HG03565 (cell line): Measurements from ENCODE around the gene NET1.
"Not testable (repeated sequence)": the region's sequence is repeated elsewhere in the genome, so short reads cannot be mapped to it uniquely, and the experiment has no call there.

Source experiments
- ATAC-seq: cut with Tn5 transposase; IDR thresholded peaks from one replicate; pipeline ENCODE4 v1.9.1; 2021; ENCODE audit warnings: mild to moderate bottlenecking, moderate library complexity; ENCODE audit not compliant: unreplicated experiment

NET1 gene

DNA sequence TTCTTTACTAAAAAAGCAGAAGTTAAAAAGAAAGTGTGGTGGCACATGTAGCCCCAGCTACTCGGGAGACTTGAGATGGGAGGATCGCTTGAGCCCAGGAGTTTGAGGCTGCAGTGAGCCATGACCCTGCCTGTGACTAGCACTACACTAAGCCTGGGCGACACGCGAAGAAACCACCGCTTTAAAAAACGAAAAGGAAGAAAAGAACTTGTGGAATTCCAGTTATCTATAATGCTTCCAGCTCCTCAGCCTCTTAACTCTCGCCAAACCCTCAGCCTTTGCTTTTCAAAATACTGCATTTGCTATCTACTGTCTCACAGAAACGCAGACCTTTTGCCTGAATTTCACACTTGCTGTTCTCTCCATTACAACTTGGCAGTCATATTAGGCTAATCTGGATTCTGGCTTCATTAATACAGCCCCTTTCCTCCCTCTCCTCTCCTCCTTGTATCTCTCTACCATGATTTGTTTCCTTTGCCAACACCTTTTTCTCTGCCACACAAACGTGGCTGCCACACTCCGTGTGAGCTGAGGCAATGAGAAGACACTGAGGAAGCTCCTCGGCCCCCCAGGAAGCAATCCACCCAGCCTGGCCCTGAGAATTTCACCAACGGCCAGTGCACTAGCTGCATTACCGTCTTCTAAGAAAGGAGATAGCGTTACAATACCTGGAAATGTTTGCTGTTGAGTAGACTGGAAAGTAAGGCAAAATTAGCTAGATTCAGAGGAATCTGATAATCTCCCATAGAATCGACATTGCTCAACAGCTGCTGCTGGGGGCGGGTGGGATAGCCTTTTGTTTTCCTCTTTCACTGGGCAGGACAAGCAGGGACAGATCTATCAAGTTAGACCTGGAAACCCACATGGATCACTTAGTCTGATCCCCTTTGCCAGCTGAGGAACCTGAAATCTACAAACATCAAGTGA is 49.8 kb downstream of the NET1 start:
- no peak for ATAC-seq

DNA sequence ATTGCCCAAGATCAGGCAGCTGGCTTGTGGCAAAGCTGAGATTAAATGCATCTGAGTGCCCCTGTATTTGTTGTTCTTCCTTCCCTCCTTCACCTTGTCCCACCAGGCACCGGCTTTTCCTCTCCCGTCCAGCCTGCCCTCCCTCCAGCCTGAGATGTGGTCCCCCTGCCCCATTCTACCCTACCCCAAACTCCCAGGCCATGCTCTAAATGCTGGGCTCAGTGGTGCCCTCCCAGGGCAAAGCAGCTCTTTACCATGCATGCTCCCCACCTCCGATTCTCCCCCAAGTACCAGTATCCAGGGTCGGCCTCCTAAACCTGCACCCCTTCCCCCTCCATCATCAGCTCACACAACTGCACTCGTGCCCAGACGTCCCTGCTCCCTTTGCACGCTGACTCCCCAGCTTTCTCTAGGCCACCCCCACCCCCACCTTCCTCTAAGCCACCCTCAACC is 50.5 kb downstream of the NET1 start:
- ATAC-seq, result no peak

DNA sequence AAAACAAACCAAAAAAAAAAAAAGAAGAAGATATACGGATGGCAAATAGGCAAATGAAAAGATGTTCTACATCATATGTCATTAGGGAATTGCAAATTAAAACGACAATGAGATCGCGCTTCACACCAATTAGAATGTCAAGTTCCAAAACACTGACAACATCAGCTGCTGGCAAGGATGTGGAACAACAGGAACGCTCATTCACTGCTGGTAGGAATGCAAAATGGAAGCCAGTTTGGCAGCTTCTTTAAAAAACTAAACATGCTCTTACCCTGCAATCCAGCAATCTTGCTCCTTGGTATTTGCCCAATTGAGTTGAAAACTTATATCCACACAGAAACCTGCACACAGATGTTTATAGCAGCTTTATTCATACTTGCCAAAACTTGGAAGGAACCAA is 52.2 kb downstream of the NET1 start:
- no peak for ATAC-seq

DNA sequence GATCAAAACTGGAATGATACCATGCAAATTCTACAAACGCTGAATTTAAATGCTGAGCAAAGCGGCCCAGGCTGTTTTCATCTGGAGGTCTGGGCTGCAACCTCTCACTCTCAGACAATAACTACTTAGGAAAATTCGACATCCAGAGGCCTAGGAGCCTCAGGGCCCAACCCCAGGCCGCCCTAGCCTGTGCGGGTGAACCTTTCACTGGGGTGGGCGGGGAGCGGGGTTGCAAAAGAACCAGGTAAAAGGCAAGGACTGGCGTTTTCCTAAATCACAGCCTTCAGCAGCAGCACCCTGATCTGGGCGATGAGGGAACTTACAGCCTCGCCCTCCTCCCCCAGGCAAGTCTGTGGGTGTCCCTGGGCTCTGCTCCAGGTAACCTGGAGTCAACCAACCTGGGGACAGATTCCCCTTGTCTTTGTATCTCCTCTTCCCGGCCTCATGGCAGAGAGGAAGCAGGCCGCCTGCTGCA is 53.7 kb downstream of the NET1 start:
- no peak for ATAC-seq

DNA sequence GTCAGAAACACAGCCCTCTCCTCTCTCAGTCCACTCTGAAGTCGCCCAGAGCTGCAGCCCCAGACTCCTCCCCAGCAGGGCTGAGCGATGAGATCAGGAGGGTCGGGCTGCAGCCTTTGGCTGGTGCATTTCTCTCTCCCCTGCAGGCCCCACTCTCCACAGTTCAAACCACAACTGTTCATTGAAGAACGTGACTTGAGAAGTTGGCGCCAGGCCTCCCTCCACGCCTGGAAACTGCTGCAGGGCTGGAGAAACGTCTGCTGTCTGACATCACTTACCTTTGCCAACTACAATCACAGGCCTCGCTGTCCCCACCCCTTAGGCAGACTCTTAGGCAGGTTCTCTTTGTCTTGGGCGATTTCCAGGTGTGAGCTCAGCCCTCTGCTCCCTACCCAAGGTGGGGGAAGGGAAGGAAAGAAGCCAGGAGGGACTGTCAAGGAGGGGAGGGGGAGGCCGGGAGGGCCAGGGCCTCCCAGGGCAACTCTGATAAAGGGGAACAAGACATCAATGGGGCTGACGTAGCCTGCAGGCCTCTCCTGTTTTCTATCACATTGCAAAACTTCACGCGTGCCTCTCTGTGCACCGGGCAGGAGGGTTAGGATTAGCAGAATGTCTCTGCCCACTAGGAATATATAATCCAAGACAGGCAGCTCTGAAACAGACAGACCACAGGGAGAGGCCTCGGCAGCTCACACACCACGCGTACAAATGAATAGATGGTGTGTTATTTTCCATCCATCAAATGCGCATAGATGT is 54.3 kb downstream of the NET1 start:
- no peak for ATAC-seq

DNA sequence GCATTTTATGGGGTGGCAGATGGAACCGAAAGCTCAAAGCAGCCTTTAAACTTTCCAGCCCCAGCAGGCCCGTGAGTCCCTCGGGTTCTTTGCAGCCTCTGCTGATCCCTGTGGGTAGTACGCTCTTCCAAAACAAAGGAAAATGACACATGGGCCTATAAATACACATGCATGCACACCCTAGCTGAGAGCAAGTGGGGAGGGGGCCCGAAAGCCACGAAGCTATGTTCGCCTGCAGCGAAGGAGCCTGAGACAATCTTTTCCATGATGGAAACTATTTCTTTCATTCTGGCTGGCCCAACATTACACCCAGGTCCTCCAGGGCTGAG is 54.8 kb downstream of the NET1 start:
- ATAC-seq, result no peak

DNA sequence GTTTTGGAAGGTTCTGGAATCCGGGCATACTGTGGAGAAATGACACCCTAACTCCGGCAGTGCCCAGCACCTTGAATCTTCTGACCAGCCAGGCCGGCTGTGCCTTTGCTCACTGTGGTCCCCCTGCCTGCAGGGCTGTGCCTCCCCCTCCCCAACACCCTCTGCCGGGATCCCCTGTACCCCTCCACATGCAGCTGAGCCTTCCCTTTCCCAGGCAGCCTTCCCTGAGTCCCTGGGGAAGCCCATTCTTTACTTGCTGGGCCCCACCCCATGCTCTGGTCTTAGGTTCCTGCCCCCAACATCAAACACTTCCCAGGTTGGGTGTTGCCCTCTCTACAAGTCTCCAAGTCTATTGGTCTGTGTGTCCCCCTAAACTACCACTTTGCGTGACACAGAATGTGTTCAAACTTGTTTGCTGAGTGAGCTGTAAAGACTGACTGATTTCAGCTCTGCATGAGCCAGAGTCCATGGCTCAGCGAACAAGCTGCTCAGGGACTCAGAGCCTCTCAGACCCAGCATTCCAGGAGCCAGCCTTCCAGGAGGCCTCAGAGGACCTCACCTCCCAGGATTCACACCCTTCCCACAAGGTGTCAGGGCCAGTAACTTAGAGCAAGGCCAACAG is 55.4 kb downstream of the NET1 start:
- no peak for ATAC-seq

DNA sequence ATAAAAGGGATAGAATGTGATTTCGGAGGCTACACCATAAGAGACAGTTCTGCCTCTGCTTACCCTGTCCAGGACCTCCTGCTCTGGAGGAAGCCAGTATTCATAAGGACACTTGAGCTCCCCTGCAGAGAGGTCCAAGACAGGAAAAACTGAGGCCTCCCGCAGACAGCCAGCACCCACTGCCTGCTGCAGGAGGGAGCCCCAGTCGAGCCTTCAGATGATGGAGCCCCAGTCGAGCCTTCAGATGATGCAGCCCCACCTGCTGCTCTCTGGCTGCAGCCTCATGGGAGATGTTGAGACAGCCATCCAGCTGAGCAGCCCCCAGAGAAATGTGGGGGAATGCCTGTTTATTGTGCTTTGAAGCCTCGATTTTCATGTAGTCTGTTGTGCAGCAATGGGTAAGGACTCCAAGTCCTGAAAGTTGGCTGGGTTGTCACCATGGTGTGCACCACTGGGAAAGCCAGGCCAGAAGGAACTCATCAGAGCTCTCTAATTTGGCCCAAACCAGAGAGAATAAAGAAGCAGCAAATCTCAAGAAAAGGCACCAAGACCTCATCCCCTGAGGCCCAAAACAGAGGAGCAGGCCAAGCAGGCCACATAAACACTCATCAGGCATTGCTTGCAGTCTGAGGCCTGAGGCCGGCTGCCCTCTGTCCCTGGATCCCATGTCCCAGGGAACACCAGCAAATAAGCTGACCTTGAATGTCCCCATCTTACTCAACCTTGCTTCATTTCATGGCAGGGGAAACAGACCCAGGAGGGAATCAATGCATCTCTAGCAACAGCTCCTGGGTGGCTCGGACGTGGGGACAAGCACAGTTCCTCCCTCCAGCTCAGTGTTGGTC is 56.1 kb downstream of the NET1 start:
- no peak for ATAC-seq

DNA sequence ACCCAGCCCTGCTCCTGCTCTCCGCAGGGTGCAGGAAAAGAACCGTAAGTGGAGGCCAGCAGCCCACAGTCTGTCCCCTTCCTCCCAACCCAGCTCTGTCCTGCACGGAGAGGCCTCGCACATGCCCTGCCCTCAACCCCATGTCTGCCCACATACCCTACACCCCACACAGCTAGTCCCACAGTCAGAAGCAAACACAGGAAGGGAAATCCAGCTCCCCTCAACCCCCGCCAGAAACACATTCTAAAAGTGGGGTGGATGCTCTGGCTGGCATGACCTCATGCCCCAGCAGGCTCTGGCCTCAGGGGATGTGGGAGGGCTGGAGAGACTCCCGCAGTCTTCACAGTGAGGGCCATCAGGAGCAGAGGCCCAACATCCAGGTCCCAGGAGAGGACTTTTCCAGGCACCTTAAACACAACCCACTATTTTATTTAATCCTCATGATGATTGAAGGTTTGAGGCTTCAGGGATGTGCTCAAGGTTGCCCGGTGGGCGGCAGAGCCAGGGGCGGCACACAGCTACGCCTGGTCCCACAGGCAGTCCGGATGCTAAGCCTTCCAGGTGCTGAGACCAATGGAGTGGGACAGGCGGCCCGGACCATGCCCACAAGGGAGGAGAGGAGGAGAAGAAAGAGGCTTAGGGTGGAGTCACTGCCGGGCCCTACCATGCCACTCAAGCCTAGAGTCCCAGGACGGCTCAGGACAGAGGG is 57.1 kb downstream of the NET1 start:
- no peak for ATAC-seq

DNA sequence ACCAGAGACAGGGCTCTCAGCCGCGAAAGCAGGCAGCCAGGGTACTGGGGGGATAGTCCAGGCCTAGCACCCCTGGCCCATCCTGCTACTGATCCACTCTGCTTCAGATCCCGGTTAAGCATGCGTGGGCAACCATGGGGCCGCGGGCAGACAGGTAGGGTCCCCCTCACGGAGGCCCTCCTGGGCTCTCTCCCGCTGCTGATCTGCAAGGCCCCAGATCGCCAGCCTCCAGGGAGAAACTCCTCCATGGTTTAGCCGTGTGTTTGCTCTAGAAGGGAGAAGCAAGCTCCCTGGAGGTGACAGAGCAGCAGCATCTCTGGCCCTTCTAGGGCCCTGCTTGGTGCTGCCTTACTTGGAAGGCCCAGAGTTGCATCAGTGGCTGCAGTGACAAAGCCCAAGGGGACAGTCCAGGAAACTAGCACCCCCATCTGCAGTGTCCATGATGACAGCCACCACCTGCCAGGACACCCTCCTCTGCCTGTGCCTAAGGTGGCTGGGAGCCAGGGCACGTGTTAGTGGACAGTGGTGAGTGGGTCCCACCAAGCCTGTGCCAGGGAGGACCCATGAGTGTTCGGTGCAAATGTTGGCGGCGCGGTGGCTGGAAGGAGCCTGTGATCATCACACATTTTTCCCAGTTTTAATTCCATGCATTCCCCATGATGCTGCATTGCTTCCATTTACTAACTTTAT is 57.9 kb downstream of the NET1 start:
- ATAC-seq, result no peak

DNA sequence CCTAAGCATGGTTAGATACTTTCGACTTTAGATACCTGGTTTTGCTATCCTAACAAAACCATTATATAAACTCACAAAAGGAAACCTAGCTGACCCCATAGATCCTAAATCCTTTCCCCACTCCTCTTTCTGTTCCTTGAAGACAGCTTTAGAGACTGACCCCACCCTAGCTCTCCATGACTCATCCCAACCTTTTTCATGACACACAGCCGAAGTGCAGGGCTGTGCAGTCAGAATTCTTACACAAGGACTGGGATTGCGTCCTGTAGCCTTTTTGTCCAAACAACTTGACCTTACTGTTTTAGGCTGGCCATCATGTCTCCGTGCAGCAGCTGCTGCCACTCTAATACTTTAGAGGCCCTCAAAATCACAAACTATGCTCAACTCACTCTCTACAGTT is 62.3 kb downstream of the NET1 start:
- ATAC-seq, result not testable (repeated sequence)

DNA sequence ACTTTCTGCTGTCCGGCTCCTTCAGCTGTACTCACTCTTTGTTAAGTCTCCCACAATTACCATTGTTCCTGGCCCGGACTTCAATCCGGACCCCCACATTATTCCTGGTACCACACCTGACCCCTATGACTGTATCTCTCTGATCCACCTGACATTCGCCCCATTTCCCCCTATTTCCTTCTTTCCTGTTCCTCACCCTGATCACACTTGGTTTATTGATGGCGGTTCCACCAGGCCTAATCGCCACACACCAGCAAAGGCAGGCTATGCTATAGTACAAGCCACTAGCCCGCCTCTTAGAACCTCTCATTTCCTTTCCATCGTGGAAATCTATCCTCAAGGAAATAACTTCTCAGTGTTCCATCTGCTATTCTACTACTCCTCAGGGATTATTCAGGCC is 62.7 kb downstream of the NET1 start:
- not testable (repeated sequence) for ATAC-seq

DNA sequence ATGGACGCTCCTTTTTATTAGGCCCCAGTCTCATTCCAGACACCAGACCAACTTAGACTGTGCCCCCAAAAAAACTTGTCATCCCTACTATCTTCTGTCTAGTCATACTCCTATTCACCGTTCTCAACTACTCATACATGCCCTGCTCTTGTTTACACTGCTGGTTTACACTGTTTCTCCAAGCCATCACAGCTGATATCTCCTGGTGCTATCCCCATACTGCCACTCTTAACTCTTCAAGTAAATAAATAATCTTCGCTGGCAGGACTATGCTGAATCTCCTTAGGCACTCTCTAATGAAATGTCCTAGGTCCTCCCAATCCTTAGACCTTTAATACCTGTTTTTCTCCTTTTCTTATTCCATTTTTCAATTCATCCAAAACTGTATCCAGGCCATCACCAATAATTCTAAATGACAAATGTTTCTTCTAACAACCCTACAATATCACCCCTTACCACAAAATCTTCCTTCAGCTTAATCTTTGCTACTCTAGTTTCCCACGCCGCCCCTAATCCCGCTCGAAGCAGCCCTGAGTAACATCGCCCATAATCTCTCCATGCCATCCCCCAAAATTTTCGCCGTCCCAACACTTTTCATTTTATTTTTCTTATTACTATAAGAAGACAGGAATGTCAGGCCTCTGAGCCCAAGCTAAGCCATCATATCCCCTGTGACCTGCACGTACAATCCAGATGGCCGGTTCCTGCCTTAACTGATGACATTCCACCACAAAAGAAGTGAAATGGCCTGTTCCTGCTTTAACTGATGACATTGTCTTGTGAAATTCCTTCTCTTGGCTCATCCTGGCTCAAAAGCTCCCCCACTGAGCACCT is 63.8 kb downstream of the NET1 start:
- not testable (repeated sequence) for ATAC-seq

DNA sequence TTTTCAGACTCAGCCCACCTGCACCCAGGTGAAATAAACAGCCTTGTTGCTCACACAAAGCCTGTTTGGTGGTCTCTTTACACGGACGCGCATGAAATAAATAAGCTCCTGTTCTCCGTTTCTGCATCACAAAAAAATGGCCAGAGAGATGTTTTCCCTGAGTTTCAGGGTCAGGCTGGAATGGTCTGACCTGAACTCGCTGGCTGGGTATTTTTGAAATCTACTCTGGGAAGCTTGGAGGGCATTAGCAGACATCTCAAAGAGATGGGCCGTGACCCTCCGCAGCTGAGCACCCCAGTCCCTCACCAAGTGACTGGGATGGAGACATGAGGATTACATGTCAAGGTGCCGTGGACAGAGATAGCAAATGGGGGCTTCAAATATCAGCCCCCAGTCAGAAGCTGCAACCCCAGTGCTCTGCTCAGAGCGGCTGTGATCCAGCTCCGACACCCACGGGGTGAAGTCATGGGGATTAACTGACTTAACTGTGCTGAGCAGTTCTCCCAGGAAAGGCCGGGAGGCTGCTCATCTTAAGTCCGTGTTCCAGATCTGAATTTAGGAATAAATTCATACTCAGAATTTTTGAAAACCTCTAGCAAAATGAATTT is 64.7 kb downstream of the NET1 start:
- ATAC-seq, result no peak

DNA sequence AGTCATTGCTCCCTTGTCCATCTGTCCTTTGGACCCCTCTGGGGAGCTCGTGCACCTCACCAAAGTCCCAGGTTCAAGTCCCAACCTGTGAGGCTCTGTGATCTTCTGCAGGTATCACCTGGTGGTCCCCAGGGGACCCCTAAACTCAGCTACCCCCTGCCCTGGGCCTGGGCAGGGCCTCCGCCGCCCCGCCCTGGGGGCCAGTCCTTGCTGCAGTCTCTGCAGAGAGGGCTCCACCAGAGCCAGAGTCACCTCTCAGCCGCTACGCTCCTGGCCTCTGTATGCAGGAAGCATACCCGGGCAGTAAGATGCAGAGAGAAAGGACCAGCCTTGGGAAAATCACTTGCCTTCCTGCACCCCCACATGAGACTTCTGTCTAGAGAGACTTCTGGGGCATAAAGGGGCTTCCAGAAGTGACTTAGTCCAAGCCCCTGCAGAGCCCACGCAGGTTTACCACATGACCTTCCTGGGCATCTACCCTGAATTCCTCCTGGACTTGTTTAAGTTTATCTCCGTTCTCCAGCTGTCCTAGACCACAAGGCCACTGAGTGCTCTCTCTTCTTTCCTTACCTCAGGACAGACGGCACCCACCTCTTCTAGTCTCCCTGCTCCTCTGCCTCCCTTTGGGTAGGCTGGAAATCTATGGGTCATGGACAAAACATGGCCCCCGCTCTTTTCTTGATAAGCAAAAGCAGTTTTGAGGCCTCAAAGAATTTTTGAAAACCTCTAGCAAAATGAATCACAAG is 65.8 kb downstream of the NET1 start:
- no peak for ATAC-seq

DNA sequence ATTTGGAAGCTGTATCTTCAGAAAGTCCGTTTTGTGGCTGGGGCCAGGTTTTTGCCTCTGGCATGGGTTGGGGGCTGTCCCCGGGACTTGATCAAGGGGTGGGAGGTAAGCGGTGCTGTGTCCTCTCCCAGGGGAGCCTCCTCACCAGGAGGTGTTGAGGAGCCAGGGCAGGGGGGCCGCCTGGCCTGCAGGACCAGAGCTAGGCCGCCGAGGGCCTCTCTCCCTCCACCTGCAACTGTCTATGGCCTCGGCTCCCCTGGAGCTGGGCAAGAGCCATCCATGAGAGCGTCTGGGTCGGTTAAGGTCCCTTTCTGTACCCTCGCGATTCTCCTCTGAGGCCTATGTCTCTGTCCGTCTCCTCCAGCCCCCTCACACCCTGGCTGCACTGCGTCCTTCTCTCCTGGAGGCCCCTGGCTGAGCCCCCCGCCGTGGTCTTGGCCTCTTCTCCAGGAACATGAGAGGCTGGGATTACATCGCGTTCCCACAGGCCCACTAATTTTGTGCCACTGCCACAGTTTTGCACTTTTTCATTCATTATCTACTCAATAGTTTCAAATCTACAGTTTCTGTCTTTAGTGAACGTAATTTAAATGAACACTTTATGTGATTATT is 66.4 kb downstream of the NET1 start:
- ATAC-seq, result no peak
